ENCODE measurements around the gene LPGAT1.

DNA sequence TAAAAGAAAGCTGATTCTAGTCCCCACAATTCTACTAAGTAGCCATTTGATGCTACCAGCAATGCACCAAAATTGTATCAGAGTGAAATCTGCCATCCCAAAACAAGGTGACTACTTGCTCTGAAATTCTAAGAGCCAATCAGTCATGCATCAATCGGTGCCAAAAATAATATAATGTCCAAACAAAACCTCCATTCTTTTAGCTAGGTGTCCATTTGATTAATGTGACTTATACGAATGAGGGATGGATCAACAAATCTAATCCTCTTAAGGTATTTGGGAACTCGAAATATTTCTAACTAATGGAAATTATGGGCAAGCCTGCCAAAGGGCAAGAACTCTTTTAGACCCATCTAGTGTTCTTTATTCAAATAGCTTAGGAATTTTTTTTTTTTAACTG is 88.8 kb downstream of the LPGAT1 start:
- TF ChIP-seq, protein P1, sequence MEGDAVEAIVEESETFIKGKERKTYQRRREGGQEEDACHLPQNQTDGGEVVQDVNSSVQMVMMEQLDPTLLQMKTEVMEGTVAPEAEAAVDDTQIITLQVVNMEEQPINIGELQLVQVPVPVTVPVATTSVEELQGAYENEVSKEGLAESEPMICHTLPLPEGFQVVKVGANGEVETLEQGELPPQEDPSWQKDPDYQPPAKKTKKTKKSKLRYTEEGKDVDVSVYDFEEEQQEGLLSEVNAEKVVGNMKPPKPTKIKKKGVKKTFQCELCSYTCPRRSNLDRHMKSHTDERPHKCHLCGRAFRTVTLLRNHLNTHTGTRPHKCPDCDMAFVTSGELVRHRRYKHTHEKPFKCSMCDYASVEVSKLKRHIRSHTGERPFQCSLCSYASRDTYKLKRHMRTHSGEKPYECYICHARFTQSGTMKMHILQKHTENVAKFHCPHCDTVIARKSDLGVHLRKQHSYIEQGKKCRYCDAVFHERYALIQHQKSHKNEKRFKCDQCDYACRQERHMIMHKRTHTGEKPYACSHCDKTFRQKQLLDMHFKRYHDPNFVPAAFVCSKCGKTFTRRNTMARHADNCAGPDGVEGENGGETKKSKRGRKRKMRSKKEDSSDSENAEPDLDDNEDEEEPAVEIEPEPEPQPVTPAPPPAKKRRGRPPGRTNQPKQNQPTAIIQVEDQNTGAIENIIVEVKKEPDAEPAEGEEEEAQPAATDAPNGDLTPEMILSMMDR (IDR thresholded peaks at IDR 0.05) = no peak
- no peak for TF ChIP-seq POLR2AphosphoS5 (IDR thresholded peaks at IDR 0.05)
- TF ChIP-seq POLR2A (IDR thresholded peaks at IDR 0.05) = no peak
